Measurements from ENCODE around the gene CYP4F8. TPM values are rescaled to one million over a fixed set of nuclear protein-coding genes. Genes with fewer than 3 reads are reported as not detected.
A peak's percentile ranks its signal among the peaks of the same experiment; 100 is the strongest.

CYP4F8 gene
- total RNA-seq, 3 donors from 2014 or later = 2.6 to 5.0 TPM; not detected in 1

DNA sequence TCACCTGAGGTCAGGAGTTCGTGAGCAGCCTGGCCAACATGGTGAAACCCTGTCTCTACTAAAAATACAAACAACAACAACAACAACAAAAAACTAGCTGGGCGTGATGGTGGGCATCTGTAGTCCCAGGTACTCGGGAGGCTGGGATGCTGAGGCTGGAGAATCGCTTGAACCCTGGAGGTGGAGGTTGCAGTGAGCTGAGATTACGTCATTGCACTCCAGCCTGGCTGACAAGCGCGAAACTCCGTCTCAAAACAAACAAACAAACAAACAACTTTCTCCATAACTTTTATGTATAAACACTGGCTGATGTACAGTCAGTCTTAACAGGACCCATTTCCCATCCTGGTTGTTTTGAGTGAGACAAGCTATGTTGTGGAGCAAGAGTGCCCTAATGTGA lies 5.8 kb upstream of the CYP4F8 start:
- H3K9me3 ChIP-seq = no peaks in the 10 kb centered on the region
- H3K27me3 ChIP-seq = no peaks in the 10 kb centered on the region
- intact Hi-C loops (cut with DNase I; ENCODE audit: low total_unique reads) = no loop called here
- no peak for DNase-seq (ENCODE audit: low spot score in 2 of 2)
- no peaks in the 10 kb centered on the region for H3K4me1 ChIP-seq
- H3K27ac ChIP-seq = no peak overlapping the region
- no peaks in the 10 kb centered on the region for H3K36me3 ChIP-seq
- H3K4me3 ChIP-seq = no peak overlapping the region
- TF ChIP-seq, protein P1, sequence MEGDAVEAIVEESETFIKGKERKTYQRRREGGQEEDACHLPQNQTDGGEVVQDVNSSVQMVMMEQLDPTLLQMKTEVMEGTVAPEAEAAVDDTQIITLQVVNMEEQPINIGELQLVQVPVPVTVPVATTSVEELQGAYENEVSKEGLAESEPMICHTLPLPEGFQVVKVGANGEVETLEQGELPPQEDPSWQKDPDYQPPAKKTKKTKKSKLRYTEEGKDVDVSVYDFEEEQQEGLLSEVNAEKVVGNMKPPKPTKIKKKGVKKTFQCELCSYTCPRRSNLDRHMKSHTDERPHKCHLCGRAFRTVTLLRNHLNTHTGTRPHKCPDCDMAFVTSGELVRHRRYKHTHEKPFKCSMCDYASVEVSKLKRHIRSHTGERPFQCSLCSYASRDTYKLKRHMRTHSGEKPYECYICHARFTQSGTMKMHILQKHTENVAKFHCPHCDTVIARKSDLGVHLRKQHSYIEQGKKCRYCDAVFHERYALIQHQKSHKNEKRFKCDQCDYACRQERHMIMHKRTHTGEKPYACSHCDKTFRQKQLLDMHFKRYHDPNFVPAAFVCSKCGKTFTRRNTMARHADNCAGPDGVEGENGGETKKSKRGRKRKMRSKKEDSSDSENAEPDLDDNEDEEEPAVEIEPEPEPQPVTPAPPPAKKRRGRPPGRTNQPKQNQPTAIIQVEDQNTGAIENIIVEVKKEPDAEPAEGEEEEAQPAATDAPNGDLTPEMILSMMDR (IDR thresholded peaks at IDR 0.05) = no peak
- TF ChIP-seq POLR2AphosphoS5 (IDR thresholded peaks at IDR 0.05) (no peak), POLR2A (IDR thresholded peaks at IDR 0.05) (no peak)

DNA sequence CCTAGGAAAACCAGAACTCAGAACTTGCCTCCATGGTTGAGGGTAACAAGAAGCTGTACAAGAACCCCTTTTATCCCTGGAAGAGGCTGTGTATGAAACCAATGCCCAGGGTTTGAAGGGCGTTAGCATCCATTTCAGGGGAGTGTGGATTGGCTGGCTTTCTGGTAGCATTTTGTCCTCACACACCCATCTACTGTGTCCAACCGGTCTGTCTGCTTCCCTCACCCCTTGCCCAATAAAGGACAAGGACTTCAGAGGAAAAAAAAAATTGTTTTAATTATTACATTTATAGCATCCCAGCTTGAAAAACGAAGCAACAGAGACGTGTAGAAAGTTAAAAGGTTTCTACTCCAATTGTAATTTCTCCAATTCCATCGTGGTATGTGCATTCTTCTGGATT lies 2.7 kb upstream of the CYP4F8 start:
- no peaks in the 10 kb centered on the region for H3K4me1 ChIP-seq
- intact Hi-C loops (cut with DNase I; ENCODE audit: low total_unique reads) = no loop called here
- peak in 1 of 2 donors; percentile 3 for DNase-seq (ENCODE audit: low spot score in 2 of 2)
- no peaks in the 10 kb centered on the region for H3K36me3 ChIP-seq
- H3K27me3 ChIP-seq = no peaks in the 10 kb centered on the region
- TF ChIP-seq, protein P1 (IDR thresholded peaks at IDR 0.05) = no peak
- TF ChIP-seq POLR2A (IDR thresholded peaks at IDR 0.05) (no peak), POLR2AphosphoS5 (IDR thresholded peaks at IDR 0.05) (no peak)
- no peaks in the 10 kb centered on the region for H3K9me3 ChIP-seq
- no peak overlapping the region for H3K27ac ChIP-seq
- no peak overlapping the region for H3K4me3 ChIP-seq

DNA sequence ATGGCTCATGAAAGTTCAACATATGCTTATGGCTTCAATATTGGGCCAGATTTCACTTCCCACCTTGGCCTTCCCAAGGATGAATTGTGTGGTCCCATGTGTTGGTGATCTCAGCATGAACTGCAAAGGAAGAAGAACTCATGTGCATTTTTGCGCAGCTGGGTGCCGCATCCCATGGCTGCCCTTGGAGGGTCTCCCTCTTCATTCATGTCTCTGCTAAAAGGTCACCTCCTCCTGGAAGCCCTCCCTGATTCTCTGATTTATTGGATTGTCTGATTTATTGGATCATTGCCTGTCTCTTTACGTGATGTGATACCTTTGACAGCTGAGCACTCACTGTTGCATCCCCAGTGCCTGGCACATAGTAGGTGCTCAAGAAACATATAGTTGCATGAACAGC lies 1.7 kb upstream of the CYP4F8 start:
- H3K4me3 ChIP-seq = no peak overlapping the region
- no peaks in the 10 kb centered on the region for H3K36me3 ChIP-seq
- no peaks in the 10 kb centered on the region for H3K9me3 ChIP-seq
- H3K4me1 ChIP-seq = no peaks in the 10 kb centered on the region
- no peak overlapping the region for H3K27ac ChIP-seq
- H3K27me3 ChIP-seq = peaks cover 0 to 1% of the 10 kb centered on the region in 2 donors
- DNase-seq (ENCODE audit: low spot score in 2 of 2) = no peak
- intact Hi-C loops (cut with DNase I; ENCODE audit: low total_unique reads) = no loop called here
- no peak for TF ChIP-seq POLR2AphosphoS5 (IDR thresholded peaks at IDR 0.05)
- TF ChIP-seq POLR2A (IDR thresholded peaks at IDR 0.05) = no peak
- TF ChIP-seq, protein P1 (IDR thresholded peaks at IDR 0.05) = no peak

DNA sequence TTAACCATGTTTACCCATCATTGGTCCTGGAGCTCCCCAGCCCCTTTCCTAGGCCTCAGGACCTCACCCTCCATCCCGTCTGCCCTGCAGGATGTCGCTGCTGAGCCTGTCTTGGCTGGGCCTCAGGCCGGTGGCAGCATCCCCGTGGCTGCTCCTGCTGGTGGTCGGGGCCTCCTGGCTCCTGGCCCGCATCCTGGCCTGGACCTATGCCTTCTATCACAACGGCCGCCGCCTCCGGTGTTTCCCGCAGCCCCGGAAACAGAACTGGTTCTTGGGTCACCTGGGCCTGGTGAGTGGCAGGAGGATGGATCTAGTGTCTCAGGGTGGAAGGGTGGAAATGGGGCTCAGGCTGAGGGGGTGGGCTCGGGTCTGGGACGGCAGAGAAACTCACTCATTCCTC lies 508 bp downstream of the CYP4F8 start:
- H3K36me3 ChIP-seq = no peaks in the 10 kb centered on the region
- DNase-seq (ENCODE audit: low spot score in 2 of 2) = peak in 1 of 2 donors; percentile 5
- peaks cover 0 to 15% of the 10 kb centered on the region in 2 donors for H3K27me3 ChIP-seq
- no peak overlapping the region for H3K27ac ChIP-seq
- TF ChIP-seq POLR2AphosphoS5 (IDR thresholded peaks at IDR 0.05) = no peak
- TF ChIP-seq, protein P1 (IDR thresholded peaks at IDR 0.05) = no peak
- TF ChIP-seq POLR2A (IDR thresholded peaks at IDR 0.05) = no peak
- no peaks in the 10 kb centered on the region for H3K4me1 ChIP-seq
- intact Hi-C loops (cut with DNase I; ENCODE audit: low total_unique reads) = loop anchor here (2.0 kb wide), 1 partner anchor 65 kb away; no protein-coding TSS in a partner anchor
- no peak overlapping the region for H3K4me3 ChIP-seq
- H3K9me3 ChIP-seq = no peaks in the 10 kb centered on the region

DNA sequence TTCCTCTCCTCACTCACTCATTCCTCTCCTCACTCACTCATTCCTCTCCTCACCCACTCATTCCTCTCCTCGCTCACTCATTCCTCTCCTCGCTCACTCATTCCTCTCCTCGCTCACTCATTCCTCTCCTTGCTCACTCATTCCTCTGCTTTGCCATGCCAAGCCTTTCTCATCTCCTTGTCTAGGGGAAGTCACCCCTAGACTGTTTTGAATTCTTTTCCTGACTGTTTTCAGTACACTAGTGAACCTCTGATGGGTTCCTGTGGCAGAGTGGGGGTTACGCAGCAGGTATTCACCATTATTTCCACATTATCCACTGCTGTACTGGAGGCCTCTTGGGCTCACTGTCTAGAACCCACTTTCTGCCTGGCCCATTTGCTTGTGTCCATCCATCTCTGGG lies 1.2 kb downstream of the CYP4F8 start:
- Histone ChIP-seq H3K27ac (no peak overlapping the region), H3K4me1 (no peaks in the 10 kb centered on the region), H3K4me3 (no peak overlapping the region), H3K27me3 (peaks cover 0 to 15% of the 10 kb centered on the region in 2 donors), H3K9me3 (no peaks in the 10 kb centered on the region), H3K36me3 (no peaks in the 10 kb centered on the region)
- intact Hi-C loops (cut with DNase I; ENCODE audit: low total_unique reads) = no loop called here
- DNase-seq (ENCODE audit: low spot score in 2 of 2) = no peak
- no peak for TF ChIP-seq POLR2A (IDR thresholded peaks at IDR 0.05)
- no peak for TF ChIP-seq POLR2AphosphoS5 (IDR thresholded peaks at IDR 0.05)
- TF ChIP-seq, protein P1 (IDR thresholded peaks at IDR 0.05) = no peak

Data from breast epithelium (tissue), 4 donors.